GM12878 (cell line): ENCODE measurements around the gene MTHFR.
A peak's percentile ranks its signal among the peaks of the same experiment; 100 is the strongest.

ENCODE experiments used
- DPF2 ChIP-seq: fragments of 450-650 bp; IDR thresholded peaks from 2 replicates; pipeline ENCODE4 v1.6.1; 2017; ENCODE audit warnings: mild to moderate bottlenecking
- EP300 ChIP-seq, 2 experiments: fragments of 150-350 bp in 1 of 2; IDR thresholded peaks; 2 replicates each; pipeline ENCODE4 v1.6.1; 2011 to 2012; ENCODE audit warnings: low read depth in 2 of 2, low read length in 2 of 2, borderline replicate concordance in 1 of 2, improper control_type of control experiment in 1 of 2, inconsistent platforms in 1 of 2; ENCODE audit not compliant: control insufficient read depth in 1 of 2
- GABPA ChIP-seq: IDR thresholded peaks from 2 replicates; pipeline ENCODE4 v1.6.1; 2014; ENCODE audit warnings: antibody characterized with exemption, low read depth, mild to moderate bottlenecking, inconsistent platforms
- POLR2A ChIP-seq: IDR thresholded peaks from 2 replicates; pipeline ENCODE4 v1.6.1; 2011; ENCODE audit warnings: low read depth, mild to moderate bottlenecking, low read length
- YY1 ChIP-seq: IDR thresholded peaks from 2 replicates; pipeline ENCODE4 v1.6.1; 2011; ENCODE audit warnings: low read depth, mild to moderate bottlenecking, low read length
- TF ChIP-seq, protein P1 (sequence below), 3 experiments: IDR thresholded peaks in 2 of 3; conservative IDR thresholded peaks in 1 of 3; 2 replicates each; pipeline ENCODE4 v1.5.1; 2011; ENCODE audit warnings: low read depth in 3 of 3, low read length in 3 of 3, mild to moderate bottlenecking in 3 of 3, control low read depth in 2 of 3, moderate library complexity in 2 of 3, inconsistent platforms in 1 of 3, mixed read lengths in 1 of 3; ENCODE audit not compliant: control insufficient read depth in 2 of 3, insufficient read depth in 1 of 3; ENCODE audit errors: extremely low read depth in 1 of 3
- TF ChIP-seq, protein P2 (sequence below): IDR thresholded peaks from 2 replicates; pipeline ENCODE4 v1.6.1; 2011; ENCODE audit warnings: mild to moderate bottlenecking, low read depth, low read length, moderate library complexity; ENCODE audit not compliant: insufficient replicate concordance

DNA sequence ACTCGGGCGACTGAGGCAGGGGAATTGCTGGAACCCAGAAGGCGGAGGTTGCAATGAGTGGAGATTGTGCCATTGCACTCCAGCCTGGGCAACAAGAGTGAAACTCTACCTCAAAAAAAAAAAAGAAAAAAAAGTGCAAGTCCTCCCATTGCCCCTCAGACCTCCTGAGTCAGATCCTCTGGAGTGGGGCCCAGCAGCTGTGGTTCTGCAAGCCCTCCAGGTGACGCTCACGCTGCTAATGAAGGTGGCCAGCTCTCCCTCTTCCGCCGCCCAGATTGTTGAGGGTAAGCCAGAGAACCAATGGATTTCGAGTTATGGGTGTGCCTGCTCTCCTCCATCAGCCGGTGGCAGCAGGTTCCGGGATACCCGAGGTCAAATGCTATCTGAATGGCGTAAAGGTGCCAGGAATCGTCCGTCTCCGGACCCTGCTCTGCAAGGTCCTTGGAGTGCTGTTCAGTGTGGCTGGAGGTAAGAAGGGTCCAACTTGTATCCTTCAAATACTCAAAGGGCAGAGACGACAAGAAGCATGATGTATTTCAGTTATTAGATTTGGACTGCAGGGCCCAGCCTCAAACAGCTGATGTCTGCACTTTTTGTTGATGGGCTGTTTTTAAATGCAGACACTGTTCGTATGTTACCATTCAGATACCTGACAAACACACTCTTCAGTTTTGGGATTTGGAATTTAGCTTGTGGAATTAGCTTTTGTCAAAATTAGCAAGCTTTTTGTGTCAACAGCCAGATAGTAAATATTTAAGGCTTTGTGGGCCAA is 17.8 kb upstream of the MTHFR start:
- TF ChIP-seq, protein P1, sequence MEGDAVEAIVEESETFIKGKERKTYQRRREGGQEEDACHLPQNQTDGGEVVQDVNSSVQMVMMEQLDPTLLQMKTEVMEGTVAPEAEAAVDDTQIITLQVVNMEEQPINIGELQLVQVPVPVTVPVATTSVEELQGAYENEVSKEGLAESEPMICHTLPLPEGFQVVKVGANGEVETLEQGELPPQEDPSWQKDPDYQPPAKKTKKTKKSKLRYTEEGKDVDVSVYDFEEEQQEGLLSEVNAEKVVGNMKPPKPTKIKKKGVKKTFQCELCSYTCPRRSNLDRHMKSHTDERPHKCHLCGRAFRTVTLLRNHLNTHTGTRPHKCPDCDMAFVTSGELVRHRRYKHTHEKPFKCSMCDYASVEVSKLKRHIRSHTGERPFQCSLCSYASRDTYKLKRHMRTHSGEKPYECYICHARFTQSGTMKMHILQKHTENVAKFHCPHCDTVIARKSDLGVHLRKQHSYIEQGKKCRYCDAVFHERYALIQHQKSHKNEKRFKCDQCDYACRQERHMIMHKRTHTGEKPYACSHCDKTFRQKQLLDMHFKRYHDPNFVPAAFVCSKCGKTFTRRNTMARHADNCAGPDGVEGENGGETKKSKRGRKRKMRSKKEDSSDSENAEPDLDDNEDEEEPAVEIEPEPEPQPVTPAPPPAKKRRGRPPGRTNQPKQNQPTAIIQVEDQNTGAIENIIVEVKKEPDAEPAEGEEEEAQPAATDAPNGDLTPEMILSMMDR (IDR thresholded peaks at IDR 0.05 in 2 of 3, conservative IDR thresholded peaks at IDR 0.05 in 1 of 3; ENCODE audit: control insufficient read depth in 2 of 3, extremely low read depth in 1 of 3, insufficient read depth in 1 of 3, low read depth in 3 of 3, low read length in 3 of 3) = no peak
- no peak for TF ChIP-seq EP300 (IDR thresholded peaks at IDR 0.05; ENCODE audit: borderline replicate concordance in 1 of 2, control insufficient read depth in 1 of 2, low read depth in 2 of 2, low read length in 2 of 2)
- no peak for TF ChIP-seq DPF2
- TF ChIP-seq GABPA = no peak
- TF ChIP-seq POLR2A = 0 out of 2 replicates have a peak, but pooled peaks have one; percentile 18
- no peak for TF ChIP-seq YY1
- TF ChIP-seq, protein P2, sequence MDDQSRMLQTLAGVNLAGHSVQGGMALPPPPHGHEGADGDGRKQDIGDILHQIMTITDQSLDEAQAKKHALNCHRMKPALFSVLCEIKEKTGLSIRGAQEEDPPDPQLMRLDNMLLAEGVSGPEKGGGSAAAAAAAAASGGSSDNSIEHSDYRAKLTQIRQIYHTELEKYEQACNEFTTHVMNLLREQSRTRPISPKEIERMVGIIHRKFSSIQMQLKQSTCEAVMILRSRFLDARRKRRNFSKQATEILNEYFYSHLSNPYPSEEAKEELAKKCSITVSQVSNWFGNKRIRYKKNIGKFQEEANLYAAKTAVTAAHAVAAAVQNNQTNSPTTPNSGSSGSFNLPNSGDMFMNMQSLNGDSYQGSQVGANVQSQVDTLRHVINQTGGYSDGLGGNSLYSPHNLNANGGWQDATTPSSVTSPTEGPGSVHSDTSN = no peak
